C4-2B (cell line): ENCODE measurements around the gene ATP8B4.

ENCODE experiments used
- ZFX ChIP-seq: fragments of 450-650 bp; IDR thresholded peaks from 2 replicates; pipeline ENCODE4 v1.6.1; 2017
- TF ChIP-seq, protein P1 (sequence below): fragments of 450-650 bp; conservative IDR thresholded peaks from 2 replicates; pipeline ENCODE4 v1.5.1; 2017; ENCODE audit warnings: mild to moderate bottlenecking

DNA sequence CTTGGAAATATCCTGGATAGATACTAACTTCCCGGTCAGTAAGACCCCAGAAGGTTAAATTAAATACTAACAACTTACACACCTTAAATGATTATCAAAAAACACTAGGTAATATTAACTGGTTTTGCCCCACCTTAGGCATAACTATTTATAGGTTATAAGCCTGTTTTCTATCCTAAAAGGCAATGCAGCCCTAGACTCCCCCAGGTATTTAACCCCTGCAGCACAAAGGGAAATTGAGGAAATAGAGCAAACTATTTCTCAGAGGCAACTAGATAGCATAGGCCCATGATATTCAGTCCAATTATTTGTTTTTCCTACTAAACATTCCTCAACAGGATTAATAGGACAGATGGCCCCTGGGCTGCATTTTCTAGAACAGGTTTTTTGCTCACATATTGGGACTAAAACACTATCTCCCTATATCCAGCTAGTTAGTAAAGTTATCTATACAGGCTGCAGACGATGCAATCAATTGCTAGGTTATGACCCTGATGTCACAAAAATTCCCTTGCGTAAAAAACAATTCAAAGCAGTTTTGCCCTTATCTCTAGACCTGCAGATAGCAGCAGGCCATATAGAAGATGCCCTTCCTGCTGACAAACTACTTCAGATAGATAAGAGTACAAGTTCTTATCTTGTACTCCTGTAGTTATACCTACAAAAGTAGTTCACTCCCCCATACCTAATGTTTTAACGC is 276.9 kb downstream of the ATP8B4 start:
- TF ChIP-seq, protein P1, sequence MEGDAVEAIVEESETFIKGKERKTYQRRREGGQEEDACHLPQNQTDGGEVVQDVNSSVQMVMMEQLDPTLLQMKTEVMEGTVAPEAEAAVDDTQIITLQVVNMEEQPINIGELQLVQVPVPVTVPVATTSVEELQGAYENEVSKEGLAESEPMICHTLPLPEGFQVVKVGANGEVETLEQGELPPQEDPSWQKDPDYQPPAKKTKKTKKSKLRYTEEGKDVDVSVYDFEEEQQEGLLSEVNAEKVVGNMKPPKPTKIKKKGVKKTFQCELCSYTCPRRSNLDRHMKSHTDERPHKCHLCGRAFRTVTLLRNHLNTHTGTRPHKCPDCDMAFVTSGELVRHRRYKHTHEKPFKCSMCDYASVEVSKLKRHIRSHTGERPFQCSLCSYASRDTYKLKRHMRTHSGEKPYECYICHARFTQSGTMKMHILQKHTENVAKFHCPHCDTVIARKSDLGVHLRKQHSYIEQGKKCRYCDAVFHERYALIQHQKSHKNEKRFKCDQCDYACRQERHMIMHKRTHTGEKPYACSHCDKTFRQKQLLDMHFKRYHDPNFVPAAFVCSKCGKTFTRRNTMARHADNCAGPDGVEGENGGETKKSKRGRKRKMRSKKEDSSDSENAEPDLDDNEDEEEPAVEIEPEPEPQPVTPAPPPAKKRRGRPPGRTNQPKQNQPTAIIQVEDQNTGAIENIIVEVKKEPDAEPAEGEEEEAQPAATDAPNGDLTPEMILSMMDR: no peak
- no peak for TF ChIP-seq ZFX
